DOHH2 (cell line): ENCODE data around the gene TERB1.

Experiments
- H3F3A ChIP-seq: fragments of 200-600 bp; sonication (generic), shearing (Covaris generic); 2 replicates; pipeline ENCODE4 v1.6.0; 2016; ENCODE audit warnings: antibody characterized with exemption, mild to moderate bottlenecking; ENCODE audit not compliant: control insufficient read depth, insufficient read depth
- H3K27ac ChIP-seq: fragments of 200-600 bp; sonication (generic); 2 replicates; pipeline ENCODE4 v1.5.1; 2014; ENCODE audit warnings: low read depth, mild to moderate bottlenecking, low read length, moderate library complexity
- H3K27me3 ChIP-seq: fragments of 200-600 bp; sonication (generic); 2 replicates; pipeline ENCODE4 v1.6.1; 2014; ENCODE audit warnings: mild to moderate bottlenecking, low read length, mixed read lengths; ENCODE audit not compliant: control insufficient read depth
- H3K36me3 ChIP-seq: fragments of 200-600 bp; sonication (generic); 2 replicates; pipeline ENCODE4 v1.6.1; 2014; ENCODE audit warnings: mild to moderate bottlenecking, low read length, moderate library complexity, mixed read lengths; ENCODE audit not compliant: control insufficient read depth
- H3K4me1 ChIP-seq: fragments of 200-600 bp; sonication (generic); 2 replicates; pipeline ENCODE4 v1.6.1; 2014; ENCODE audit warnings: mild to moderate bottlenecking, low read length, mixed read lengths; ENCODE audit not compliant: control insufficient read depth
- H3K4me2 ChIP-seq: fragments of 200-600 bp; sonication (generic); 2 replicates; pipeline ENCODE4 v1.6.0; 2014; ENCODE audit warnings: mild to moderate bottlenecking, low read length, moderate library complexity
- H3K4me3 ChIP-seq: fragments of 200-600 bp; sonication (generic); 2 replicates; pipeline ENCODE4 v1.5.1; 2014; ENCODE audit warnings: mild to moderate bottlenecking, low read length, mixed read lengths
- H3K79me2 ChIP-seq: fragments of 200-600 bp; sonication (generic); 2 replicates; pipeline ENCODE4 v1.6.1; 2014; ENCODE audit warnings: mild to moderate bottlenecking, low read length, mixed read lengths; ENCODE audit not compliant: control insufficient read depth
- H3K9me2 ChIP-seq: fragments of 200-600 bp; sonication (generic); replicated peaks from 2 replicates; pipeline ENCODE4 v1.6.1; 2014; ENCODE audit warnings: mild to moderate bottlenecking, low read length, mixed read lengths; ENCODE audit not compliant: control insufficient read depth
- H3K9me3 ChIP-seq: fragments of 200-600 bp; sonication (generic); 2 replicates; pipeline ENCODE4 v1.6.1; 2014; ENCODE audit warnings: antibody characterized with exemption, low read length, mixed read lengths; ENCODE audit not compliant: control insufficient read depth, insufficient read depth
- H4K20me1 ChIP-seq: fragments of 200-600 bp; sonication (generic); 2 replicates; pipeline ENCODE4 v1.6.0; 2014; ENCODE audit warnings: low read depth, mild to moderate bottlenecking, antibody characterized with exemption, low read length, moderate library complexity; ENCODE audit not compliant: control insufficient read depth, insufficient read depth
- CTCF ChIP-seq: fragments of 200-600 bp; sonication (generic); IDR thresholded peaks from one replicate; pipeline ENCODE4 v1.5.1; 2014; ENCODE audit warnings: antibody characterized with exemption, mild to moderate bottlenecking, low read depth, low read length; ENCODE audit not compliant: poor library complexity, severe bottlenecking
- EZH2phosphoT487 ChIP-seq: fragments of 200-600 bp; sonication (generic); IDR thresholded peaks from 2 replicates; pipeline ENCODE4 v1.6.1; 2017; ENCODE audit warnings: borderline replicate concordance, mild to moderate bottlenecking, antibody characterized with exemption, low read length, moderate library complexity, mixed read lengths

Gene TERB1

GRCh38 chr16:66751303-66751991 lies 49.9 kb downstream of the TERB1 start, which contains the start of gene DYNC1LI2:
DYNC1LI2 (minus strand) TSS chr16:66751609; CDS start chr16:66751591, 18 bp downstream.
- Histone ChIP-seq H3K27me3 (peaks cover 15% of the 10 kb centered on the region), H3K9me3 (no peaks in the 10 kb centered on the region), H3K4me2 (peak within 1 kb of the TSS; percentile 90), H3K4me3 (peak within 1 kb of the TSS; percentile 95), H3K79me2 (peaks cover 46% of the 10 kb centered on the region), H3K9me2 (no peaks in the 10 kb centered on the region), H4K20me1 (peaks cover 12% of the 10 kb centered on the region), H3K36me3 (peaks cover 41% of the 10 kb centered on the region), H3K4me1 (peaks cover 22% of the 10 kb centered on the region), H3K27ac (peak within 1 kb of the TSS; percentile 12; the same call in 1 of the 2 replicates), H3F3A (no peaks in the 10 kb centered on the region)
- TF ChIP-seq CTCF (peak; percentile 69), EZH2phosphoT487 (no peak)

- Histone ChIP-seq H3K4me2 (peak overlapping the region; percentile 90), H3K79me2 (peaks cover 48% of the 10 kb centered on the region), H3K4me3 (peak overlapping the region; percentile 95), H3K36me3 (peaks cover 45% of the 10 kb centered on the region), H3K27me3 (peaks cover 15% of the 10 kb centered on the region), H3K9me3 (no peaks in the 10 kb centered on the region), H4K20me1 (peaks cover 12% of the 10 kb centered on the region), H3K27ac (peak overlapping the region; percentile 12; the same call in 1 of the 2 replicates), H3K9me2 (no peaks in the 10 kb centered on the region), H3K4me1 (peaks cover 22% of the 10 kb centered on the region), H3F3A (no peaks in the 10 kb centered on the region)
- no peak for TF ChIP-seq CTCF
- TF ChIP-seq EZH2phosphoT487, result no peak
These were observed 50.4 kb downstream of the TERB1 start for GRCh38 chr16:66751053-66751302.

- Histone ChIP-seq H3K79me2 (peaks cover 49% of the 10 kb centered on the region), H3K4me2 (peak overlapping the region; percentile 90), H3K9me3 (no peaks in the 10 kb centered on the region), H3K27me3 (peaks cover 15% of the 10 kb centered on the region), H3K4me3 (peak overlapping the region; percentile 95), H3K9me2 (no peaks in the 10 kb centered on the region), H3K36me3 (peaks cover 46% of the 10 kb centered on the region), H4K20me1 (peaks cover 12% of the 10 kb centered on the region), H3K4me1 (peaks cover 22% of the 10 kb centered on the region), H3K27ac (peak overlapping the region; percentile 12; the same call in 1 of the 2 replicates), H3F3A (no peaks in the 10 kb centered on the region)
- no peak for TF ChIP-seq EZH2phosphoT487
- no peak for TF ChIP-seq CTCF
These were observed 50.9 kb downstream of the TERB1 start for GRCh38 chr16:66750279-66751052.
